NCI-H524 (cell line): ENCODE data around the gene SOX13.
A peak's percentile ranks its signal among the peaks of the same experiment; 100 is the strongest.

ENCODE experiments used
- DNase-seq, 2 experiments: peaks; one replicate each; lab custom pipeline; 2025; lab: John Stamatoyannopoulos, UW

The SOX13 gene

GRCh38 chr1:204065174-204065985 is 7.5 kb upstream of the SOX13 start:
- DNase-seq = peak in 1 of 2 experiments; percentile 7

DNA sequence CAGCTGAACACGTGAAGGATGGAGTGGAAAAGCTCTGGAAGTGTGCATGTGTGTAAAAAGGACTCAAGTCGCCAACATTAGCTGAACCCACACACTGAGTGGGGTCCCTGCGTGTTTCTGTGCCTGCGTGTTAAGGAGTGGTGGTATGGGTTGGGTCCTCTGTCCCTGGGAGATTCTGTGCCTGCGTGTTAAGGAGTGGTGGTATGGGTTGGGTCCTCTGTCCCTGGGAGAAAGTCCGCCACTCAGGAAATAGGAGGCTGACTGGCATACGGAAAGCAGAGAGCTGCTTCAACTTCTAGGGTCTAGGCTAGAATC is 7.0 kb upstream of the SOX13 start:
- no peak for DNase-seq

- no peak for DNase-seq
Measured at GRCh38 chr1:204067935-204068334, 5.0 kb upstream of the SOX13 start.

- no peak for DNase-seq
Measured at GRCh38 chr1:204069887-204070286, 3.0 kb upstream of the SOX13 start.

DNA sequence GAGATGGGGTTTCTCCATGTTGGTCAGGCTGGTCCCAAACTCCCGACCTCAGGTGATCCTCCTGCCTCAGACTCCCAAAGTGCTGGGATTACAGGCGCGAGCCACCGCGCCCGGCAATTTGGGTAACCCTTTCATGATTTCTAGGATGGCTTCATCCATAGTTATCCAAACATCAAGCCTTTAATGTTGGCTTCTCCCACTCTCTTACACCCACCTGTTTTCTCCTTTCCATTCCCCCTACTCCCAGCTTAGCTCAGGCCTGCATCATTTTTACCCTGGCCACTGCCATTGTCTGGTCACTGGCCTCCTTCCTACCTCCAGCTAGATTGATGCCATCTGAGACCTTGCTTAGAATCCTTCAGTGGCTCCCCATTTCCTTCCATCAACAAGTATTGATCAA is 2.0 kb upstream of the SOX13 start:
- DNase-seq = no peak

DNA sequence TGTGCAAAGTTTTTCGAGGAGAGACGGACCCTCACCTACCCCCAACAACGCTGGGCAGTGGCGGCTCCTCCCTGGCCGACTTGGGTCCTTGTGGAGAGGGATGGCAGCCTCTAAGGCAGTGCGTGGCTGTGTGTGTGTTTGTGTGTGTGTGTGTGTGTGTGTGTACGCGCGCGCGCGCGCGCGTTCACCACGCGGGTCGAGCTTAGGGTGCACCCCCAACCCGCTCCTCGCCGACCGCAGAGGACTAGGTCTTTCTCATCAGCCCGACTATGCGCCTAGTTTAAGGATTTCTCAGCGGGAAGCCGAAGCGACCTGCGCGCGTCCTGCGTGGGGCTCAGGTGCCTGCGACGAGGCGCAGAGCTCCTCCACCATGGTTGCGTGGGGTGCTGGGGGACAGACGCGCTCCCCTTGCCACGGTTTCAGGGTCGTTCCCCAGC is 940 bp downstream of the SOX13 start:
- peak in 1 of 2 experiments; percentile 25 for DNase-seq

- peak in 1 of 2 experiments; percentile 41 for DNase-seq
Measured at GRCh38 chr1:204074274-204075138, 1.6 kb downstream of the SOX13 start.

GRCh38 chr1:204075139-204075521 is 2.2 kb downstream of the SOX13 start:
- DNase-seq = no peak

DNA sequence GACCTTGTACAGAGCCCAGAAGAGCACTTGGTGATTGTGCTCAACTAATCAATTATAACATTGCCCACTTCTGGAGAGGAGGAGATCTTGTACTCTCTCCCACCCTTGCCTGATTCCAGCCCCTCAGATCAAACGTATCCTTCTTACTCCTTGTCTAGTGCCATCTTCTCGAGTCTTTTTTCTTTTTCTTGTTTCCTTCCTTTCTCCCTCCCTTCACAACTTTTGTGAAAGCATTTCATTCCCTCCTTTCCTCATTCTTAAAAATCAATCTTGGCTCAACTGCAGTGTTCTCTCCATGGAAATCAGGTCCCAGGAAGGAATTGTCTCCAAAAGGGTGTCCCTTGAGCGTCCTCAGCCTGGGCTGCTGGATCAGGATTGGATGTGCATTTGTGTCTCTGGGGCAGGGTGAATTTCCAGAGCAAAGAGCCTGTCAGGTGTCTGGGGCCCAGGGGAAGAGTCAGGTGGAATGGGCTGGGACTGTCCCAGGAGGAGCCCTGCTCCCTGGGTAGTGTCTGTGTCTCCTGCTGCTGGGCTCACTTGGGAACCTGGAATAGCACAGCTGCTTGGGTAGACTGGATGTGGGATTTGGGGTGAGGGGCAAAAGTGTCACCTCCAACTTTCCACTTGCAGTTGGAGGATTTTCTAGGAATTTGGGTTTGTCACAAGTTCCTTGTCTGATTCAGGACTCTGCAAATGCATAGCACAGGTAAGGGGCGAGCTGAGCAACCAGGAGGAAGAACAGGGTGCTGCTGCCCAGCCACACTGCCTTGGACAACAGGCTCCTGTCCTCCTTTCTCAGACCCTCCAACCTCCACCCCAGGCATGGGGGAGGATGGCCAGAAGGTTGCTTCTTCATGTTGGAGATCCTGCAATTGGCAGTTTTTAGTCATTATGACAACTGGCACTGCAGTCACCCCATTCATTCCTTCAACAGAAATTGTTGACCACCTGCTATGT is 3.3 kb downstream of the SOX13 start:
- DNase-seq = no peak

DNA sequence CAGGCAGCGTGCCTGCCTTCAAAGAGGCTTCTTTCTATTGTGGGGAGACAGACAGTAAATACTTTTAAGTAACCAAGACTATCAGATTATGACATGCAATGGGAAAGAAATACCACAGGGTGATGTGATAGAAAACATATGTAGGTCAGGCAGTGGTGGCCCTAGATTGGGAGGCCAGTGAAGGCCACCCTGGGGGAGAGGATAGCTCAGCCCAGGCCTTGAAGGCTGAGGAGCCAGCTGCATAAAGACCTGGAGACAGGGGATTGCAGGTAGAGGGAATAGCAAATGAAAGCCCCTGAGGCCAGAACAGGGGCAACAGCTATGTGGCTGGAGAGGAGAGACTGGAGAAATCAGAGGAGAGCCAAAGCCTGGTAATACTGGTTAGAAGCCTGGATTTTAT is 4.0 kb downstream of the SOX13 start:
- no peak for DNase-seq

- no peak for DNase-seq
Measured at GRCh38 chr1:204077979-204078696, 5.2 kb downstream of the SOX13 start.

DNA sequence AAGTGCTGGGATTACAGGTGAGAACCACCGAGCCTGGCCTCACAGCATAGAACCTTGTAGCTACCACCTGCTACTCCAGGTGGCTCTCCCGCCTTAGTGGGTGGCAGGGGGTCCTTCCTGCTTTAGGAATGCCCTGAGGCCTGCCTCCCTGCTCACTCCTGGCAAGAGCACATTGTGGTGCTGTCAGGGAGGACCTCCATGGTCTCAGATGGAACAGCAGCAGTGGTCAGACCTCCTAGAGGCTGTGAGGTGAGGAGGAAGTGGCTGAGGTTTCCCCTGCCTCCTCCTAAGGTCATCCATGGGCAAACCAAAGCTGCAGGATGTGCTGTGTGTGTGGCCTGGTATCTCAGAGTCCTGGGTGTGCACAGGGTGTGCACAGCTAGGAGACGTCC is 6.7 kb downstream of the SOX13 start:
- no peak for DNase-seq

- DNase-seq = peak; percentile 56 to 62
Measured at GRCh38 chr1:204080163-204080903, 7.4 kb downstream of the SOX13 start.

DNA sequence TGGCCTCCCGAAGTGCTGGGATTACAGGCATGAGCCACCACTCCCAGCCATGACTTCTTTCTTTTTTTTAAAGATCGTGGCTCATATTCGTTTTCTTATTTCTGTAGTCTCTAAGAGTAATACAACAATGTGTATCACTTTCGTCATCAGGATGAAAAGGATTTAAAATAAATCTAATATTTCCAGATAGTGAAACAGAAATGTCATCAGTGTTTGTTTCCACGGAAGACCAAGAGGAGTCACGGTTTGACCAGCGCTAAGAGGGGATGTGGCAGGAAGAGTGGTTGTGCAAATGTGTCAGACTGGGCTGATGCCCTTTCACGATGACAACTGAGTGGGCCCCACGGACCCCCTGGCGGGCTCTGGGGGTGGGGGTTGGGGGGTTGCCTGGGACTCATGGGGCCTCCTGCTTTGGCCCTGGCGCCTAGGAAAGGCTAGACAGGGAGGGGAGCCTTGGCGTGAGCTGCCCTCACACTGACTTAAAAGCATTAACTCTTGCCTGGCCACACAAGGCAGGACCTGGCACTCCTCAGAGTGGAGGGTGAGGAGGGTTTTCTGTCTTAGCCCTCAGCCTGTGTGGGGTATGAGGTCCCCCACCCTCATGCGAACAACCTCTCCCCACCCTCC is 8.4 kb downstream of the SOX13 start:
- DNase-seq = no peak

DNA sequence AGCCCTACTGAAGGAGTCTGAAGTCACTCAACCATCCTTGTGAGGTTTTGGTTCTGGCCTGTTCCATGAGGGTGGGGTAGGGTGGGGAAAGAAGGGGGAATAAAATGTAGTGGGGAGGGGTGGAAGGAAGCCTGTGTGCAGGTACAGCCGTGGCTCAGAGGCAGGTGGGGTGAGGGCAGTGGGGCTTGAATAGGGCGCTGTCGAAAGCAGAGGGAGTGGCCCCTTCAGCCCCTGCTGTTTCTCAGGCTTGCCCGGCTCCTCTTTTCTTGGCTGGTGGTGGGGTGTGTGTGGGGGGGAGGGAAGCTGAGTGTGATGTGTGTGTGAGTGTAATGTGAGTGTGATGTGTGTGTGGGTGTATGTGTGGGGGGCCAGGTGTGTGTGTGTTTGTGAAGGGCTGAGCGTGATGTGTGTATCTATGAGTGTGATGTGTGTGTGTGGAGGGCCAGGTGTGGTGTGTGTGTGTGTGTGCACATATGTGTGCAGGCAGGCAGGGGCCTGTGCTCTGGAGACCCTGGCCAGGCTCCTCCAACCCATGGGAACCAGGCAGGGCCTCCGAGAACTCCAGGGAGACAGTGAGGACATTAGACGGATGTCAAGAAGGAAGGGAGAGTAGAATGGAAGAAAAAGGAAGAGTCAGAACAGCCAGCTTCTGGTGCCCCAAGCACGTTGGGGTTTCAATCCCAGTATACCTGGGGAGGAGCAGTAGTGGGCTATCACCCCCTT is 9.0 kb downstream of the SOX13 start:
- DNase-seq = no peak

DNA sequence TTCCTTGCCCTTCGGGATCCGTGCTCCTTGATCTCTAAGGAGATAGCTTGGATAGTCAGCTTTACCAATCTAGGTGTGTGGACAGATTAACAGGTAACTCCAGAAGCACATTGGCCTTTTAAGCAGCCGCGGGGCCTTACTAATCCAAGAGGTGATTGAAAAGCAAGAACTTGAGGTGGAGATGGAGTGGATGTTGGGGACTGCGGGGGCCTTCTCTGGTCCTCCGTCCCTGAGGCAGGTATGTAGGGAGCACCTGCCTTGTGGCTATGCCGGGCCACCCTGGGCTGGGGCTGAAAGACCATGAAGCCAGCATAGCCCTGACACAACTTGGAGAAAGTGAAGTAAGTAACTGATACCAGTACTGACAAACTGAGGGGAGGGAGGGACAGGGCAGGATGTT is 10.6 kb downstream of the SOX13 start:
- DNase-seq = no peak

- DNase-seq = peak in 1 of 2 experiments; percentile 14
Measured at GRCh38 chr1:204084247-204084772, 11.4 kb downstream of the SOX13 start.

- no peak for DNase-seq
Measured at GRCh38 chr1:204085876-204086275, 13.0 kb downstream of the SOX13 start.

GRCh38 chr1:204087181-204087892 is 14.4 kb downstream of the SOX13 start:
- DNase-seq = no peak
